Measurements from ENCODE around the gene HSP90AB1.
"Not testable (repeated sequence)": the region's sequence is repeated elsewhere in the genome, so short reads cannot be mapped to it uniquely, and the experiment has no call there.

Gene HSP90AB1

DNA sequence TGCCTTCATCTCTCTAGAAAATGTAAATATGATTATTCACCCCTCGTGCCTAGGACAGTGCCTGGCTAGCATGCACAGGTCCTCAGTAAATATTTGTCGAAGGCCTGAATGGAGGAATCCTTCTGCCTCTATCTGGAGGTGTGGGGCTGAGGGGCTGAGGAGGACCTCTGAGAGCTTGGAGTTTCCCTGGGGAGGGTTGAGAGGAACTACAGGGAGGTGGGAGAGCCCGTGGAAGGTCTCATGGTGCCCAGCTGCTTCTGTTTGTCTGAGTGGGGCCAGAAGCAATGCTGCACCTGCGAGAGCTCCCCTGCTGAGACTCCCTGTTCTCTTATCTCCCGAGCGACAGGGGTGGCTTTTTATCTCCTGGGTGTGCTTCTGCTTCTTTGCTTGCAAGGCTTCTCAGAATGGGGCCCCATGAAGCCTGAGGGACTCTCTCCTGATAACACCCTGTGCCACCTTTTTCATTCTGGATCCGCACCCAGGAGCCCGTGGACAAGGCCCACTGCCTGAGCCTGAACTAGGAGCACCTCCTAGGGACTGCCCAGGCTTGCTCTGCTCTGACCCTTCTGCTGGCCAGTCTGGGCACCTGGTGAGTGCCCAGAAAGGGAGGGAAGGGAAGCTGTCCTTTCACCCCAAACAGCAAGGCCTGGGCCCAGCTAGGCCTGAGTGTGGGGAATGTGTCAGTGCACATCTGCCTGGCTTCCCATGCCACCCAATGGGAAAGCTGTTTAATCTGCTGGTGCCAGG lies 21.1 kb upstream of the HSP90AB1 start:
- Histone ChIP-seq H3K4me1 (ENCODE audit: insufficient read depth, low read length) (peaks cover 44% of the 10 kb centered on the region), H3K9me3 (ENCODE audit: low read length) (no peaks in the 10 kb centered on the region), H3K4me3 (ENCODE audit: low read length) (no peak overlapping the region), H3K27me3 (ENCODE audit: insufficient read depth, low read length) (no peaks in the 10 kb centered on the region), H2AFZ (ENCODE audit: low read depth, low read length) (no peak overlapping the region), H3K36me3 (ENCODE audit: insufficient read depth, low read length) (peaks cover 16% of the 10 kb centered on the region)

- H3K36me3 ChIP-seq (ENCODE audit: insufficient read depth, low read length): peaks cover 19% of the 10 kb centered on the region
- H2AFZ ChIP-seq (ENCODE audit: low read depth, low read length): no peak overlapping the region
- no peaks in the 10 kb centered on the region for H3K9me3 ChIP-seq (ENCODE audit: low read length)
- no peak overlapping the region for H3K4me3 ChIP-seq (ENCODE audit: low read length)
- no peaks in the 10 kb centered on the region for H3K27me3 ChIP-seq (ENCODE audit: insufficient read depth, low read length)
- H3K4me1 ChIP-seq (ENCODE audit: insufficient read depth, low read length): peaks cover 43% of the 10 kb centered on the region
Observed at GRCh38 chr6:44226368-44227147, 20.3 kb upstream of the HSP90AB1 start.

DNA sequence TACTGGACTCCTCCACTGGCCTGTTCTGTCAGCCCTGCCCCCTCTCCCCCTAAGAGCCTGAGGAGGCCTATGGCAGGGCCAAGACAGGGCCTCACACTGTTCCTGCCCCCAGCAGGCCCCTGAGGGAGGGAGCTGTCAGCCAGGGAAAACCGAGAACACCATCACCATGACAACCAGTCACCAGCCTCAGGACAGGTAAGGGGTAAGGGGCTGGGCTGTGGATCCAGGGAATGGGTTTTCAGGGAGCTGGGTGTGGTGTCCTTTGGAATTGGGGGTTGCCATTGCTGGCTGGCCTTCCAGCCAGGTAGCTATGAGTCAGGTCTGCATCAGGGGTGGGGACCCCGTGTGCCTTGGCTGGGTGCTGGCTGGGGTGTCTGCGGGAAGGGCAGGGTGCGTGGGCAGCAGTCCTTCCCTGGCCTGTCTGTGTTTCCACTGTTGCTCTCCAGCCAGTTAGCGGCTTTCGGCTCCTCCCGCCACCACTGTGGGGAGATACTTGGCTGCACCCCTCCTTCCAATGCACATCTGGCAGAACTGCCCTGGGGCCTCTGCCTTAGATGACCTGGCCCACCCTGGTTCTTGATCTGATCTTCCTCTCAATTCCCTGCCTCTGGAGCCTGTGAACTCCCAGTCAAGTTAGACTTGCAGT lies 19.6 kb upstream of the HSP90AB1 start:
- no peaks in the 10 kb centered on the region for H3K9me3 ChIP-seq (ENCODE audit: low read length)
- no peaks in the 10 kb centered on the region for H3K27me3 ChIP-seq (ENCODE audit: insufficient read depth, low read length)
- H3K4me1 ChIP-seq (ENCODE audit: insufficient read depth, low read length): peaks cover 38% of the 10 kb centered on the region
- peaks cover 26% of the 10 kb centered on the region for H3K36me3 ChIP-seq (ENCODE audit: insufficient read depth, low read length)
- H3K4me3 ChIP-seq (ENCODE audit: low read length): no peak overlapping the region
- H2AFZ ChIP-seq (ENCODE audit: low read depth, low read length): no peak overlapping the region

GRCh38 chr6:44228031-44228430 lies 18.9 kb upstream of the HSP90AB1 start:
- Histone ChIP-seq H2AFZ (ENCODE audit: low read depth, low read length) (no peak overlapping the region), H3K9me3 (ENCODE audit: low read length) (no peaks in the 10 kb centered on the region), H3K36me3 (ENCODE audit: insufficient read depth, low read length) (peaks cover 29% of the 10 kb centered on the region), H3K4me3 (ENCODE audit: low read length) (no peak overlapping the region), H3K27me3 (ENCODE audit: insufficient read depth, low read length) (no peaks in the 10 kb centered on the region), H3K4me1 (ENCODE audit: insufficient read depth, low read length) (peaks cover 31% of the 10 kb centered on the region)

- Histone ChIP-seq H3K4me3 (ENCODE audit: low read length) (no peak overlapping the region), H3K4me1 (ENCODE audit: insufficient read depth, low read length) (peaks cover 29% of the 10 kb centered on the region), H3K27me3 (ENCODE audit: insufficient read depth, low read length) (no peaks in the 10 kb centered on the region), H3K9me3 (ENCODE audit: low read length) (no peaks in the 10 kb centered on the region), H2AFZ (ENCODE audit: low read depth, low read length) (no peak overlapping the region), H3K36me3 (ENCODE audit: insufficient read depth, low read length) (peaks cover 29% of the 10 kb centered on the region)
Observed at GRCh38 chr6:44228433-44228832, 18.5 kb upstream of the HSP90AB1 start.

DNA sequence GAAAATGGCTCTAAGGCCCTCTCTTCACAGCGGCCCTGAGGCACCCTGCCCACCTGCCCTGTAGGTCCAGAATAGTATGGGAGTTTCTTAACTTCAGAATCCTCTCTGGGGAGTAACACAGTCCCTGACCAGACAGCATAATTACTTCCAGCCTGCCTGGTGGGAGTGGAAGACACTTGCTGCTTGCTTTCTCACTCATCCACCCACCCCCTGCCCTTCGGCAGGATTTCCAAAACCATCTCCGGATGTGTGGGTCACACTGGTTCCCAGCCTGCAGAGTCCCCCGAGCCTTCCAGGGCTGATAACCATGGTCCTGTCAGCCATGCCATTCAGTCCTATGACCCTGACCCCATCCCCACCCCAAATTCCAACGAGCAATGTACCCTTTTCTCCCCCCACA lies 18.1 kb upstream of the HSP90AB1 start:
- Histone ChIP-seq H2AFZ (ENCODE audit: low read depth, low read length) (no peak overlapping the region), H3K4me1 (ENCODE audit: insufficient read depth, low read length) (peaks cover 29% of the 10 kb centered on the region), H3K36me3 (ENCODE audit: insufficient read depth, low read length) (peaks cover 29% of the 10 kb centered on the region), H3K27me3 (ENCODE audit: insufficient read depth, low read length) (no peaks in the 10 kb centered on the region), H3K9me3 (ENCODE audit: low read length) (no peaks in the 10 kb centered on the region), H3K4me3 (ENCODE audit: low read length) (no peak overlapping the region)

- Histone ChIP-seq H3K36me3 (ENCODE audit: insufficient read depth, low read length) (peaks cover 29% of the 10 kb centered on the region), H3K9me3 (ENCODE audit: low read length) (no peaks in the 10 kb centered on the region), H3K4me1 (ENCODE audit: insufficient read depth, low read length) (peaks cover 24% of the 10 kb centered on the region), H3K4me3 (ENCODE audit: low read length) (no peak overlapping the region), H3K27me3 (ENCODE audit: insufficient read depth, low read length) (no peaks in the 10 kb centered on the region), H2AFZ (ENCODE audit: low read depth, low read length) (no peak overlapping the region)
Observed at GRCh38 chr6:44229376-44230033, 17.4 kb upstream of the HSP90AB1 start.

- no peaks in the 10 kb centered on the region for H3K9me3 ChIP-seq (ENCODE audit: low read length)
- no peak overlapping the region for H3K4me3 ChIP-seq (ENCODE audit: low read length)
- no peaks in the 10 kb centered on the region for H3K27me3 ChIP-seq (ENCODE audit: insufficient read depth, low read length)
- H3K36me3 ChIP-seq (ENCODE audit: insufficient read depth, low read length): peaks cover 29% of the 10 kb centered on the region
- no peak overlapping the region for H2AFZ ChIP-seq (ENCODE audit: low read depth, low read length)
- H3K4me1 ChIP-seq (ENCODE audit: insufficient read depth, low read length): peaks cover 22% of the 10 kb centered on the region
Observed at GRCh38 chr6:44230034-44230675, 16.7 kb upstream of the HSP90AB1 start.

DNA sequence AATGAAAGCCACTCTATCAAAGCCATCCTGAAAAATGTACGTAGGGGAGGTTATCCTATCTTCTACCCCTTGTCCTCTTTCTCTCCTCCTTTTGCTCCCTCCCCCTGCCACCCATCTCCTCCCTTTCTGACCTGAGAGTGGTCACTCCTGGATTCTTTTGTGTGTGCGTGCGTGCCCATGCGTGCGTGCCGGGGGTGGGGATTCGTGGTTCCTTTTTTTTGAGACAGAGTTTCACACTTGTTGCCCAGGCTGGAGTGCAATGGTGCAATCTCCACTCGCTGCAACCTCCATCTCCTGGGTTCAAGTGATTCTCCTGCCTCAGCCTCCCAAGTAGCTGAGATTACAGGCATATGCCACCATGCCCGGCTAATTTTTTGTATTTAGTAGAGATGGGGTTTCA lies 15.5 kb upstream of the HSP90AB1 start:
- H3K27me3 ChIP-seq (ENCODE audit: insufficient read depth, low read length); H3K4me3 ChIP-seq (ENCODE audit: low read length); H3K9me3 ChIP-seq (ENCODE audit: low read length); H2AFZ ChIP-seq (ENCODE audit: low read depth, low read length): not testable (repeated sequence)
- H3K36me3 ChIP-seq (ENCODE audit: insufficient read depth, low read length): peaks cover 29% of the 10 kb centered on the region
- peaks cover 14% of the 10 kb centered on the region for H3K4me1 ChIP-seq (ENCODE audit: insufficient read depth, low read length)

DNA sequence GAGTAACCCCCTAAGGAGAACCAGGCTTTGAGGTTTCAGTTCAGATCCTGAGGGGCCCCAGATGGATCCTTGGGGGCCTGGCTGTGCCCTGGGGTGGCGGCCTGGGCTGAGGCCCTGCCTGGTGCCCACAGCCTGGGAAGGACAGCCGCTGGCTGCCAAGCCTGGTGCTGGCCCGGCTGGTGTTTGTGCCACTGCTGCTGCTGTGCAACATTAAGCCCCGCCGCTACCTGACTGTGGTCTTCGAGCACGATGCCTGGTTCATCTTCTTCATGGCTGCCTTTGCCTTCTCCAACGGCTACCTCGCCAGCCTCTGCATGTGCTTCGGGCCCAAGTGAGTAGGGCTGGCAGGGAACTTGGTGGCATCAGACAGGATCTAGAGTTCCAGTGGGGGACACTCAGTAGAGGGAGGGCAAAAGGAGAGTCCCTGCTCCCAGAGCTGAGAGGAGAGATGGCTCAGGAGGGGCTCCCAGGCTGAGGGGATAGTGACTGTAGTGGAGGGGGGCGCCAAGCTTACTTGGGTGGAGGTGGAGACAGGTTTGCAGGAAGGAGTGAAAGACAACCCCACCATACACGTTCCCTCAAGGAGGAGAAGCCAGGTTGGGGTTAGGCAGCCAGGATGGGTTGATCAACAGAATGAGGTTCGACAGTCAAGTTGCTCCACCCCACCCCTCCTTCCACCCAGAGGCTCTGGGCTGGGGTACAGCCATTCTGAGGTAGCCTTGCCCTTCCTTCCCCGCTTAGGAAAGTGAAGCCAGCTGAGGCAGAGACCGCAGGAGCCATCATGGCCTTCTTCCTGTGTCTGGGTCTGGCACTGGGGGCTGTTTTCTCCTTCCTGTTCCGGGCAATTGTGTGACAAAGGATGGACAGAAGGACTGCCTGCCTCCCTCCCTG lies 14.0 kb upstream of the HSP90AB1 start:
- Histone ChIP-seq H3K4me1 (ENCODE audit: insufficient read depth, low read length) (peaks cover 12% of the 10 kb centered on the region), H2AFZ (ENCODE audit: low read depth, low read length) (no peak overlapping the region), H3K4me3 (ENCODE audit: low read length) (no peak overlapping the region), H3K36me3 (ENCODE audit: insufficient read depth, low read length) (peaks cover 29% of the 10 kb centered on the region), H3K27me3 (ENCODE audit: insufficient read depth, low read length) (no peaks in the 10 kb centered on the region), H3K9me3 (ENCODE audit: low read length) (no peaks in the 10 kb centered on the region)

- Histone ChIP-seq H3K9me3 (ENCODE audit: low read length) (no peaks in the 10 kb centered on the region), H3K27me3 (ENCODE audit: insufficient read depth, low read length) (no peaks in the 10 kb centered on the region), H3K36me3 (ENCODE audit: insufficient read depth, low read length) (peaks cover 29% of the 10 kb centered on the region), H2AFZ (ENCODE audit: low read depth, low read length) (no peak overlapping the region), H3K4me1 (ENCODE audit: insufficient read depth, low read length) (peaks cover 14% of the 10 kb centered on the region), H3K4me3 (ENCODE audit: low read length) (no peak overlapping the region)
Observed at GRCh38 chr6:44233567-44234100, 13.3 kb upstream of the HSP90AB1 start.

Data from neuron (in vitro differentiated cells).